GM18505 (cell line): ENCODE data around the gene UQCC5.

ENCODE experiments used
- ATAC-seq: cut with Tn5 transposase; IDR thresholded peaks from one replicate; pipeline ENCODE4 v1.9.1; 2021; ENCODE audit not compliant: unreplicated experiment
- POLR2A ChIP-seq: IDR thresholded peaks from 4 replicates; pipeline ENCODE4 v1.6.1; 2011; ENCODE audit warnings: borderline replicate concordance; ENCODE audit not compliant: insufficient read depth, insufficient read length; ENCODE audit errors: extremely low read depth

UQCC5 gene

GRCh38 chr3:52495777-52496602 lies 40.4 kb upstream of the UQCC5 start:
- ATAC-seq: no peak
- TF ChIP-seq POLR2A: no peak

DNA sequence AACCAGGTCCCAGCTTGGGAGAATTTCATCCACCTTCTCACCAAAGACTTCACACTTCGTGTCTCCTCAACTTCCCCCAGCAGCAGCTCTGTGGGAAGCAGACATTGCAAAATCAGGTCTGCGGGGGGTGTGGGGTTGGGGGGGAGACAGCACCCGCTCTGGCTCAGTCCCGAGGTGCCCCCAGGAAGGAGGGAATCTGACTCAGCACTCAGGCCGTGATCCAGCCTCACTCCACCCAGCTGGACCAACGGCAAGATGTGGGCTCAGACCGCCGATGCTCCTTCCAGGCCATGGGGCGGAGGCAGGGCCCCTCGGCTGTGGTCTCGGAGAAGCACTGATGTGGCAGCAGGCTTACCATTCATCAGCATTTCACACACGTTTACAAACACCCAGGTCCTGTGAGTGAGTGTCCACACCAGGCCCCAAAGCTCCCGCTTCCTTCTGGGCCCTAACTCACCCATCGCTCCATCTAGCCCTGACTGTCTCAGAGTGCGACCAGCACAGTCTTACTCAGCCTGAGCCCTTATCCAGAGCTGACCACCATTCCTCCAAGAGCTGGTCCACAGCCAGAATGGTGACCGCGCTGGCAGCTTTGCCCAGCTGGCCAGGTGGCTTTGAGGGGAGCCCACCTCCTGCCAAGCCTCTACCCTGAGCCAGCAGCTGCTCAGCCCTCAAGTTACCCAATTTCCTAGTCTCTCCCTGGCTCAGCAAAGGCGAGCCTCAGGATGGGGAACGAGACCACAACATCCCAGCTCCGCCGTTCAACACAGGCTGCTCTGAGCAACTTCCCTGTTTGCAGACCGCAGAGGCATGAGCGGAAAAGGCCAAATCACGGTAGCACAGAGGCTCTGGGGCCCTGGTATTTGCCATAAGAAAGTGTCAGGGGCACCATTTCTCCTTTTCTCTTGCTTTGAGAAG lies 38.0 kb upstream of the UQCC5 start:
- ATAC-seq: no peak
- TF ChIP-seq POLR2A: no peak

GRCh38 chr3:52501046-52501445 lies 35.4 kb upstream of the UQCC5 start:
- ATAC-seq: no peak
- TF ChIP-seq POLR2A: no peak

DNA sequence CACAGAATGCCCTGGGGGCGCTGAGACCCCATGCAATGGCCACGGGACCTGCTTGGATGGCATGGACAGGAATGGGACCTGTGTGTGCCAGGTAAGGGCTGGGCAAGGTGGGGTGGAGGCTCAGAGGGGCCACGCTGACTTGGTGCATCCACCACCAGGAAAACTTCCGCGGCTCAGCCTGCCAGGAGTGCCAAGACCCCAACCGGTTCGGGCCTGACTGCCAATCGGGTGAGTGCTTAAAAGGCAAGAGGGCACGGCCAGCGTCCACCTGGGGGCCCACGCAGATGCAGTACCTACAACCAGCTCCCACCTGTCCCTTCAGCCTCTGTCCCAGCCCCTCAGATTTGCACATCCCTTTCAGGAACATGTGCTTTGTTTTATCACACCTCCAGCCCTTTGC lies 34.4 kb upstream of the UQCC5 start:
- ATAC-seq: no peak
- TF ChIP-seq POLR2A: no peak

GRCh38 chr3:52502808-52503350 lies 33.5 kb upstream of the UQCC5 start:
- ATAC-seq: no peak
- TF ChIP-seq POLR2A: no peak

DNA sequence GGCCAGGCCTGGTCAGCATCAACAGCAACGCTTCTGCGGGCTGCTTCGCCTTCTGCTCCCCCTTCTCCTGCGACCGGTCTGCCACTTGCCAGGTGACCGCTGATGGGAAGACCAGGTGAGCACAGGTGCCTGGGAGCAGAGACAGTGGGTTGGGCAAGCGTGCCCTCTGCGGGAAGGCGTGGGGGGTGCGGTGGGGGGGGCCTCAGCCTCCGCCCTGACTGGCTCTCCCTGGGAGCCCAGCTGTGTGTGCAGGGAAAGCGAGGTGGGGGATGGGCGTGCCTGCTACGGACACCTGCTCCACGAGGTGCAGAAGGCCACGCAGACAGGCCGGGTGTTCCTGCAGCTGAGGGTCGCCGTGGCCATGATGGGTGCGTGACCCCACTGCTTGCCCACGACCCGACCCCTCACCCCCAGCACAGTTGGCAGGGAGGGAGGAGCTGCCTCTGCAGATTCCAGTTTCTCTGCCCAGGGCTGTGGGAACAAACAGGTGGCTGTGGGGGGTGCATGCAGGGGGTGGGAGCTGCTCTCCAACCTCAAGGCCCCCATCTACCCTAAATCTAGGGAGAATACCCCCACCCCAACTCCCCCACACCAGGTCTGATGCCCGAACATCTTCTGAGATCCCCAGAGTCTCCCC lies 32.5 kb upstream of the UQCC5 start:
- ATAC-seq: no peak

DNA sequence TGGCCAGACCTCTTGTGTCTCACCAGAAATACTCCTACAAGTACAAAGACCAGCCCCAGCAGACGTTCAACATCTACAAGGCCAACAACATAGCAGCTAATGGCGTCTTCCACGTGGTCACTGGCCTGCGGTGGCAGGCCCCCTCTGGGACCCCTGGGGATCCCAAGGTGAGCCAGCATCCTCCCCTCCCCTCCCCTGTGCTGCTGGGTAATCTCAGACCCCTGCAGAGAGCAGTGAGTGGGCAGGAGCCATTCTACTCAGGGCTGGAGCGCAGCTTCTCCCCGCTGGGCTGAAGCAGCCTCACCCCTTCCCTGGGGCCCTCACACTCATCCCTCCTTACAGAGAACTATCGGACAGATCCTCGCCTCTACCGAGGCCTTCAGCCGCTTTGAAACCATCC lies 31.4 kb upstream of the UQCC5 start:
- TF ChIP-seq POLR2A: no peak

More for the DNA sequence above, 32.5 kb upstream of the UQCC5 start:
- no peak for TF ChIP-seq POLR2A

GRCh38 chr3:52506266-52506966 lies 30.0 kb upstream of the UQCC5 start:
- TF ChIP-seq POLR2A: no peak
- no peak for ATAC-seq

More for the DNA sequence above, 31.4 kb upstream of the UQCC5 start:
- ATAC-seq: no peak

GRCh38 chr3:52507359-52507758 lies 29.0 kb upstream of the UQCC5 start:
- no peak for ATAC-seq
- no peak for TF ChIP-seq POLR2A

GRCh38 chr3:52509753-52510328 lies 26.6 kb upstream of the UQCC5 start:
- no peak for ATAC-seq
- no peak for TF ChIP-seq POLR2A

DNA sequence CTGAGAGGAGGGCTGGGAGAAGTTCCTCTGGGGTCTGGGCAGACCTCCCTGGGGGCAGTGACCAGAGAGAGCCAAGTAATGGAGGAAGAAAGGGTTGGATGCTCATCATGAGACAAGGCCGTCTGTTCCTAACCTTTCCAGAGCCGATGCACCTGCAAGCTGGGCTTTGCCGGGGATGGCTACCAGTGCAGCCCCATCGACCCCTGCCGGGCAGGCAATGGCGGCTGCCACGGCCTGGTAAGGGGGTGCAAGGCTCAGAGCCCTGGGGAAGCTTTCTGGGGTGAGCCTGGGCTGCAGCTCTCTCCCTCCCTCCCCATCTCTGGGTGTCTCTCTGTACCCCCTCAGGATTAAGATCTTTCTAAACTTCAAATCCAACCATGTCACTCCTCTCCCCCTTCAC lies 24.9 kb upstream of the UQCC5 start:
- ATAC-seq: no peak
- TF ChIP-seq POLR2A: no peak

DNA sequence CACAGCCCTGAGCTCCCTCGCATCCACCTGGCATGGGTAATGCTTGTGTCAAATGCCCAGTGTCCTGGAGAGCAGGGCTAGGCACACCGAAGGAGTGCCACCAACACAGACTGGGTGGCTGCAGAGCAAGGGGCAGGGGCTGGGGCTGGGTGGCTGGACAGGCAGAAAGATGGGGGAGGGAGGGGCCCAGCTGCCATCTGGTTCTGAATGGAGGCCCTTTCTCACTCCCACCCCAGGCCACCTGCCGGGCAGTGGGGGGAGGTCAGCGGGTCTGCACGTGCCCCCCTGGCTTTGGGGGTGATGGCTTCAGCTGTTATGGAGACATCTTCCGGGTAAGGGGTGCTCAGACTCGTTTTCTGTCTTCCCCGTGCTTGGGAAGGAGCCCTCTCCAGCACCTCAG lies 24.3 kb upstream of the UQCC5 start:
- no peak for TF ChIP-seq POLR2A
- no peak for ATAC-seq
